ENCODE data around the gene FOXL2NB. TPM values are rescaled to one million over a fixed set of nuclear protein-coding genes. Genes with fewer than 3 reads are reported as not detected.

Gene FOXL2NB
- 0.70 TPM for polyA plus RNA-seq (2013, experiment 1 of 2)
- polyA plus RNA-seq (2013, experiment 2 of 2): 0.70 TPM

- Histone ChIP-seq H3K4me1 (ENCODE audit: insufficient read depth, low read length) (peaks cover 43% of the 10 kb centered on the region), H3K9ac (ENCODE audit: low read depth, low read length) (peak within 1 kb of the TSS; percentile 43), H3K27me3 (ENCODE audit: insufficient read depth, low read length) (peaks cover 100% of the 10 kb centered on the region), H3K36me3 (ENCODE audit: insufficient read depth, low read length) (no peaks in the 10 kb centered on the region), H3K4me3 (ENCODE audit: low read length) (peak within 1 kb of the TSS; percentile 53), H3K27ac (ENCODE audit: low read depth, low read length) (no peak within 1 kb of the TSS), H3K9me3 (ENCODE audit: insufficient read depth, low read depth, low read length) (no peaks in the 10 kb centered on the region)
- WGBS: under 1% methylated on average over 78 of the region's 78 CpGs
These were observed at the start of gene FOXL2NB, which contains the start of gene FOXL2 for GRCh38 chr3:138946663-138947494. TSS of gene FOXL2NB (plus strand) at chr3:138947217. CDS start at chr3:138947365, 148 bp downstream. TSS of gene FOXL2 (minus strand) at chr3:138947137. CDS start at chr3:138946722, 415 bp downstream.

DNA sequence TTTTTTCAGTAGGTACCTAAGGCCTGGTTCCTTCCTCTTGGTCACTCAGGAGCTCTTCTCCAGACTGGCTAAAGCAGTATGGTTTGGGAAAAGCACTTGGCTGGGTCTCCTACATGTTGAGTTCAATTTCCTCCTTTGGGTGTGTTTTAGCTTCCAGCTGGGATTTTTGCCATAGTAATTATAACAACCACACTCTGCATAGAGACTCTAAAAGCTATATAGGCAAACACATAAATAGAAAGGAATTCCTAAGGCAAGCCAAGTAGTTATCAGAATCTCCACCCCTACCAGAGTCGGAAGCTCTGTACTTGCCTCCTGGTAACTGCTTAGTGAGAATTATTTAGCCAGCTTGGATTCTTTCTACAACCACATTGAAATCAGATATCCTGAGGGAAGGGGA is 48.7 kb upstream of the FOXL2NB start:
- H3K27ac ChIP-seq (ENCODE audit: low read depth, low read length): no peak overlapping the region
- no peaks in the 10 kb centered on the region for H3K36me3 ChIP-seq (ENCODE audit: insufficient read depth, low read length)
- H3K4me3 ChIP-seq (ENCODE audit: low read length): no peak overlapping the region
- WGBS: 80% methylated on average over 1 of the region's 1 CpG
- H3K4me1 ChIP-seq (ENCODE audit: insufficient read depth, low read length): no peaks in the 10 kb centered on the region
- no peaks in the 10 kb centered on the region for H3K27me3 ChIP-seq (ENCODE audit: insufficient read depth, low read length)
- H3K9me3 ChIP-seq (ENCODE audit: insufficient read depth, low read depth, low read length): no peaks in the 10 kb centered on the region
- H3K9ac ChIP-seq (ENCODE audit: low read depth, low read length): no peak overlapping the region

- no peak overlapping the region for H3K9ac ChIP-seq (ENCODE audit: low read depth, low read length)
- no peaks in the 10 kb centered on the region for H3K27me3 ChIP-seq (ENCODE audit: insufficient read depth, low read length)
- H3K4me3 ChIP-seq (ENCODE audit: low read length): no peak overlapping the region
- no peaks in the 10 kb centered on the region for H3K36me3 ChIP-seq (ENCODE audit: insufficient read depth, low read length)
- H3K9me3 ChIP-seq (ENCODE audit: insufficient read depth, low read depth, low read length): no peaks in the 10 kb centered on the region
- H3K4me1 ChIP-seq (ENCODE audit: insufficient read depth, low read length): no peaks in the 10 kb centered on the region
- no peak overlapping the region for H3K27ac ChIP-seq (ENCODE audit: low read depth, low read length)
These were observed 48.3 kb upstream of the FOXL2NB start for GRCh38 chr3:138898708-138899107.

DNA sequence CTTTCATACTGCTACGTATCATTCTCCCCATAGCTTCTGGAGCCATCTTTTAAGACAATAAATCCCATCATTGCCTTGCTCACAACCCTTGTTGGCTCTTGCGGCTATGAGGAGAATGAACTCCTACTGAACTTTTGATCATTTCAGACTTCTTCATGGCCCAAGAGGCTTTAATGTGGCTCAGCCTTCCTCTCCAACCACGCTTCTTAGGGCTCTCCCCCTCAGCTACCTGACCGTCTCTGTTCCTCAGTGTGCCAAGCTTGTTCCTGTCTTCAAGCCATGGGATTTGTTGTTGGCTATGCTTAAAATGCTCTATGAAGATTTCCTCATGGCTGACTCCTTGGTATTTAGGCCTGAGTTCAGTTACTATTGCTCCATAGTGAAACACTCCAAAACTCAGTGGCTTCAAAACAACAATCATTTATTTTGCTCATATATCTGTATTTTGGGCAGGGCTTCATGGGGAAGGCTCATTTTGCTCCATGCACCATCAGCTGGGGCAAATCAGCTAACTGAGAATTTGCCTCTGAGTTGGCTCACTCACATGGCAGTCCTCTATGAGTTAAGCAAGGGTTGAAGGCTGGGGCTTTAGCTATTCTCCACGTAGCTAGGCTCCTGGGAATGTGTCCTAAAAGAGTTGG is 47.5 kb upstream of the FOXL2NB start:
- no peaks in the 10 kb centered on the region for H3K9me3 ChIP-seq (ENCODE audit: insufficient read depth, low read depth, low read length)
- no peaks in the 10 kb centered on the region for H3K27me3 ChIP-seq (ENCODE audit: insufficient read depth, low read length)
- no peak overlapping the region for H3K4me3 ChIP-seq (ENCODE audit: low read length)
- H3K36me3 ChIP-seq (ENCODE audit: insufficient read depth, low read length): no peaks in the 10 kb centered on the region
- H3K27ac ChIP-seq (ENCODE audit: low read depth, low read length): no peak overlapping the region
- WGBS: 90% methylated on average over 5 of the region's 5 CpGs
- H3K4me1 ChIP-seq (ENCODE audit: insufficient read depth, low read length): no peaks in the 10 kb centered on the region
- no peak overlapping the region for H3K9ac ChIP-seq (ENCODE audit: low read depth, low read length)

GRCh38 chr3:138901567-138901966 is 45.5 kb upstream of the FOXL2NB start:
- Histone ChIP-seq H3K36me3 (ENCODE audit: insufficient read depth, low read length) (no peaks in the 10 kb centered on the region), H3K9ac (ENCODE audit: low read depth, low read length) (no peak overlapping the region), H3K9me3 (ENCODE audit: insufficient read depth, low read depth, low read length) (no peaks in the 10 kb centered on the region), H3K4me1 (ENCODE audit: insufficient read depth, low read length) (no peaks in the 10 kb centered on the region), H3K27ac (ENCODE audit: low read depth, low read length) (no peak overlapping the region), H3K4me3 (ENCODE audit: low read length) (no peak overlapping the region), H3K27me3 (ENCODE audit: insufficient read depth, low read length) (no peaks in the 10 kb centered on the region)
- 82% methylated on average over 6 of the region's 8 CpGs for WGBS

DNA sequence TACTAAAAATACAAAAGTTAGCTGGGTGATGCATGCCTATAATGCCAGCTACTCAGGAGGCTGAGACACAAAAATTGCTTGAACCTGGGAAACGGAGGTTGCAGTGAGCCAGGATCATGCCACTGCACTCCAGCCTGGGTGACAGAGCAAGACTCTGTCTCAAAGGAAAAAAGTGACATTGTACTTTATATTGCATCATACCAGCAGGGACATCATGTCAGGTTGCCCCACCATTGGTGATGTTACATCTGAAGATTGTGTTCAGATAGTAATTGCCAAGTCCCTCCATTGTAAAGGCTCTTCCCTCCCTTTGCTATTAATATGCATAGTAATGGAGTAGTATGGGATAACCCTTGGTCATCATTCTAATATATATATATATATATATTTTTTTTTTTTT is 44.8 kb upstream of the FOXL2NB start:
- 88% methylated on average over 1 of the region's 1 CpG for WGBS
- no peak overlapping the region for H3K27ac ChIP-seq (ENCODE audit: low read depth, low read length)
- no peak overlapping the region for H3K9ac ChIP-seq (ENCODE audit: low read depth, low read length)
- no peak overlapping the region for H3K4me3 ChIP-seq (ENCODE audit: low read length)
- H3K36me3 ChIP-seq (ENCODE audit: insufficient read depth, low read length): no peaks in the 10 kb centered on the region
- H3K4me1 ChIP-seq (ENCODE audit: insufficient read depth, low read length): no peaks in the 10 kb centered on the region
- H3K27me3 ChIP-seq (ENCODE audit: insufficient read depth, low read length): no peaks in the 10 kb centered on the region
- no peaks in the 10 kb centered on the region for H3K9me3 ChIP-seq (ENCODE audit: insufficient read depth, low read depth, low read length)

GRCh38 chr3:138907539-138907938 is 39.5 kb upstream of the FOXL2NB start:
- H3K4me3 ChIP-seq (ENCODE audit: low read length): no peak overlapping the region
- no peaks in the 10 kb centered on the region for H3K36me3 ChIP-seq (ENCODE audit: insufficient read depth, low read length)
- no peaks in the 10 kb centered on the region for H3K4me1 ChIP-seq (ENCODE audit: insufficient read depth, low read length)
- H3K9me3 ChIP-seq (ENCODE audit: insufficient read depth, low read depth, low read length): no peaks in the 10 kb centered on the region
- 92% methylated on average over 2 of the region's 3 CpGs for WGBS
- peaks cover 2% of the 10 kb centered on the region; the same call in 1 of the 2 replicates for H3K27me3 ChIP-seq (ENCODE audit: insufficient read depth, low read length)
- no peak overlapping the region for H3K9ac ChIP-seq (ENCODE audit: low read depth, low read length)
- H3K27ac ChIP-seq (ENCODE audit: low read depth, low read length): no peak overlapping the region

DNA sequence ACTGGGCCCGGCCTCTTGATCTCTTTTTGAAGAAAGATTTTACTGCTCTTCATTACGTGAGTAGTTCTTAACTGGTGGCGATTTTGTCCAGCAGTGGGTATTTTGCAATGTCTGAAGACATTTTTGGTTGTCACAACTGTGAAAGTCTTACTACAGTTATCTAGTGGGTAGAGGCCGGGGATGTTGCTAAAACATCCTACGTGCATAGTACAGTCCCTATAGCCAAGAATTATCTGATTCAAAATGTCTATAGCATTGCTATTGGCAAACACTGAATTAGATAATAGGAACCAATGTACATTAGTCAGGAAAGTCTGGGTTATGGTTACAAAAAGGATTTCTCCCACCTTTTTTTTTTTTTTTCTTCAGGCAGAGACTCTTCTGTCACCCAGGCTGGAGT is 38.2 kb upstream of the FOXL2NB start:
- no peak overlapping the region for H3K4me3 ChIP-seq (ENCODE audit: low read length)
- no peaks in the 10 kb centered on the region for H3K9me3 ChIP-seq (ENCODE audit: insufficient read depth, low read depth, low read length)
- H3K27ac ChIP-seq (ENCODE audit: low read depth, low read length): no peak overlapping the region
- H3K27me3 ChIP-seq (ENCODE audit: insufficient read depth, low read length): peaks cover 2% of the 10 kb centered on the region; the same call in 1 of the 2 replicates
- no peaks in the 10 kb centered on the region for H3K4me1 ChIP-seq (ENCODE audit: insufficient read depth, low read length)
- WGBS: 96% methylated on average over 4 of the region's 5 CpGs
- no peaks in the 10 kb centered on the region for H3K36me3 ChIP-seq (ENCODE audit: insufficient read depth, low read length)
- H3K9ac ChIP-seq (ENCODE audit: low read depth, low read length): no peak overlapping the region

- H3K9ac ChIP-seq (ENCODE audit: low read depth, low read length): no peak overlapping the region
- H3K4me1 ChIP-seq (ENCODE audit: insufficient read depth, low read length): no peaks in the 10 kb centered on the region
- no peaks in the 10 kb centered on the region for H3K9me3 ChIP-seq (ENCODE audit: insufficient read depth, low read depth, low read length)
- H3K27ac ChIP-seq (ENCODE audit: low read depth, low read length): no peak overlapping the region
- peaks cover 2% of the 10 kb centered on the region; the same call in 1 of the 2 replicates for H3K27me3 ChIP-seq (ENCODE audit: insufficient read depth, low read length)
- H3K36me3 ChIP-seq (ENCODE audit: insufficient read depth, low read length): no peaks in the 10 kb centered on the region
- no peak overlapping the region for H3K4me3 ChIP-seq (ENCODE audit: low read length)
These were observed 37.1 kb upstream of the FOXL2NB start for GRCh38 chr3:138909904-138910303.

DNA sequence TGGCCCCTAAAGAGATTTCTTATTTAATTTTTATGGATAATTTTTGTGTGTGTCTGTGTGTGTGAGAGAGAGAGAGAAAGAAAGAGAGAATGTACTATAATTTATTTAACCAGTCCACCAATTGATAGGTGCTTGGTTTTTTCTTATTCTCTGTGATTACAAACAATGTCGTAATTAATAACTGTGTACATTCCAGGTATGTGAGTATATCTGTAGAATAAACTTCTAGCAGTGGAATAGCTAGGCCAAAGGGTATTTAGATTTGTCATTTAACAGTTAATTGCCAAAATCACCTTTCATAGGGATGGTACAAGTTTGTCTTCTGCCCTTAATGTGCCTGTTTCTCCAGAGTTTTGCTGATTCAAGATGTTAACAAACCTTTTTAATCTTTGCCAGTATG is 35.4 kb upstream of the FOXL2NB start:
- H3K9ac ChIP-seq (ENCODE audit: low read depth, low read length): no peak overlapping the region
- H3K27ac ChIP-seq (ENCODE audit: low read depth, low read length): no peak overlapping the region
- H3K27me3 ChIP-seq (ENCODE audit: insufficient read depth, low read length): peaks cover 7% of the 10 kb centered on the region
- no peaks in the 10 kb centered on the region for H3K4me1 ChIP-seq (ENCODE audit: insufficient read depth, low read length)
- H3K4me3 ChIP-seq (ENCODE audit: low read length): no peak overlapping the region
- H3K36me3 ChIP-seq (ENCODE audit: insufficient read depth, low read length): no peaks in the 10 kb centered on the region
- no peaks in the 10 kb centered on the region for H3K9me3 ChIP-seq (ENCODE audit: insufficient read depth, low read depth, low read length)
- 100% methylated on average over 1 of the region's 1 CpG for WGBS

DNA sequence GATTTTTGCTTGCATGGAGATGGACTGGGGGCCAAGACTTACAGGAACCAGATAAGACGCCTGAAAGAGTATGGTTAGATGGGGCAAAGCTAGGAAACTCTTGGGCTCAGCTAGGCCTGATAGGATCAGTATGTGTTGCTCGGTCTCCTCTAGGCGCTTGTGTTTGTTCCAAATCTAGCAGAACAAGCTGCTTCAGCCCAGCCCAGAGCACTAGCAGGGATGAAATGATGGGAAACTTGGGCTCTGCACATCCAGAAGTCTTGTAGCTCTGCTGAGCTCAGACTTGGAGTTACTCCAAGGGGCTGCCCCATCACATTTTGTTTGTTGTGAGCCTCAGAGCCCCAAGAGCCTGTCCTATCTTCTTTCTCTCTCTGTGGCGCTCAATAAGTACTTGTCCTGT is 34.8 kb upstream of the FOXL2NB start:
- WGBS: 92% methylated on average over 4 of the region's 4 CpGs
- Histone ChIP-seq H3K36me3 (ENCODE audit: insufficient read depth, low read length) (no peaks in the 10 kb centered on the region), H3K9me3 (ENCODE audit: insufficient read depth, low read depth, low read length) (no peaks in the 10 kb centered on the region), H3K4me1 (ENCODE audit: insufficient read depth, low read length) (no peaks in the 10 kb centered on the region), H3K27me3 (ENCODE audit: insufficient read depth, low read length) (peaks cover 10% of the 10 kb centered on the region), H3K27ac (ENCODE audit: low read depth, low read length) (no peak overlapping the region), H3K4me3 (ENCODE audit: low read length) (no peak overlapping the region), H3K9ac (ENCODE audit: low read depth, low read length) (no peak overlapping the region)
